ENCODE data around the gene PRKCH.

Gene PRKCH

GRCh38 chr14:61321385-61322010 lies at the start of gene PRKCH:
Gene PRKCH (plus strand): TSS chr14:61321579. CDS start chr14:61322102, 523 bp downstream.
- no peak for DNase-seq

GRCh38 chr14:61277232-61277631 lies 44.1 kb upstream of the PRKCH start:
- no peak for DNase-seq

GRCh38 chr14:61277784-61278183 lies 43.6 kb upstream of the PRKCH start:
- no peak for DNase-seq

GRCh38 chr14:61279082-61279481 lies 42.3 kb upstream of the PRKCH start:
- DNase-seq: no peak

- DNase-seq: no peak
Observed at GRCh38 chr14:61280092-61280525, 41.3 kb upstream of the PRKCH start.

- DNase-seq: no peak
Observed at GRCh38 chr14:61280526-61281185, 40.7 kb upstream of the PRKCH start.

- DNase-seq: no peak
Observed at GRCh38 chr14:61281186-61281947, 40.0 kb upstream of the PRKCH start, which contains the start of gene TMEM30B. Gene TMEM30B (minus strand): TSS chr14:61281338. CDS start chr14:61281147, 191 bp downstream.

- DNase-seq: no peak
Observed at GRCh38 chr14:61281948-61282275, 39.5 kb upstream of the PRKCH start.

GRCh38 chr14:61282746-61283145 lies 38.6 kb upstream of the PRKCH start:
- DNase-seq: no peak

GRCh38 chr14:61284001-61284400 lies 37.4 kb upstream of the PRKCH start:
- DNase-seq: no peak

GRCh38 chr14:61285364-61285763 lies 36.0 kb upstream of the PRKCH start:
- DNase-seq: no peak

- no peak for DNase-seq
Observed at GRCh38 chr14:61287196-61287595, 34.2 kb upstream of the PRKCH start.

- DNase-seq: no peak
Observed at GRCh38 chr14:61288228-61288627, 33.2 kb upstream of the PRKCH start.

- DNase-seq: no peak
Observed at GRCh38 chr14:61288720-61289119, 32.7 kb upstream of the PRKCH start.

- no peak for DNase-seq
Observed at GRCh38 chr14:61290701-61291100, 30.7 kb upstream of the PRKCH start.

GRCh38 chr14:61296151-61296550 lies 25.2 kb upstream of the PRKCH start:
- no peak for DNase-seq

GRCh38 chr14:61296719-61297502 lies 24.5 kb upstream of the PRKCH start:
- no peak for DNase-seq

- no peak for DNase-seq
Observed at GRCh38 chr14:61297581-61297980, 23.8 kb upstream of the PRKCH start.

- no peak for DNase-seq
Observed at GRCh38 chr14:61298824-61299223, 22.6 kb upstream of the PRKCH start.

- no peak for DNase-seq
Observed at GRCh38 chr14:61300209-61300608, 21.2 kb upstream of the PRKCH start.

- DNase-seq: no peak
Observed at GRCh38 chr14:61300754-61301153, 20.6 kb upstream of the PRKCH start.

- no peak for DNase-seq
Observed at GRCh38 chr14:61304688-61305087, 16.7 kb upstream of the PRKCH start.

- DNase-seq: no peak
Observed at GRCh38 chr14:61308198-61308597, 13.2 kb upstream of the PRKCH start.
